PC-3 (cell line): ENCODE measurements around the gene RBM14.

Experiments
- CTCF ChIP-seq: fragments of 300-600 bp; sonication (generic); conservative IDR thresholded peaks from 2 replicates; pipeline ENCODE4 v1.5.1; 2017; ENCODE audit warnings: antibody characterized with exemption, low read depth, mild to moderate bottlenecking, low read length
- EZH2phosphoT487 ChIP-seq: fragments of 300-600 bp; sonication (generic); IDR thresholded peaks from 2 replicates; pipeline ENCODE4 v1.6.1; 2018; ENCODE audit warnings: mild to moderate bottlenecking, antibody characterized with exemption, low read length, borderline replicate concordance

GRCh38 chr11:66604155-66604554 lies 12.3 kb upstream of the RBM14 start:
- TF ChIP-seq CTCF (no peak), EZH2phosphoT487 (no peak)
